NCI-H774 (cell line): Measurements from ENCODE around the gene PES1.
"Not testable (repeated sequence)": the region's sequence is repeated elsewhere in the genome, so short reads cannot be mapped to it uniquely, and the experiment has no call there.

Source experiments
- DNase-seq: peaks from one replicate; lab custom pipeline; 2025; lab: John Stamatoyannopoulos, UW

PES1 gene

GRCh38 chr22:30555282-30556210, 36.2 kb downstream of the PES1 start:
- DNase-seq: no peak

GRCh38 chr22:30553971-30554370, 37.7 kb downstream of the PES1 start:
- no peak for DNase-seq

- DNase-seq: no peak
Observed at GRCh38 chr22:30552719-30553118, 39.0 kb downstream of the PES1 start.

- DNase-seq: not testable (repeated sequence)
Observed at GRCh38 chr22:30551813-30552212, 39.9 kb downstream of the PES1 start.

GRCh38 chr22:30547188-30547587, 44.5 kb downstream of the PES1 start:
- DNase-seq: no peak

GRCh38 chr22:30546616-30547015, 45.1 kb downstream of the PES1 start, which contains the start of gene SEC14L6:
TSS of gene SEC14L6 (minus strand) at chr22:30546741. CDS start at chr22:30546682, 59 bp downstream.
- no peak for DNase-seq

GRCh38 chr22:30542811-30543188, 48.9 kb downstream of the PES1 start:
- DNase-seq: no peak

- DNase-seq: no peak
Observed at GRCh38 chr22:30541961-30542810, 49.5 kb downstream of the PES1 start.

GRCh38 chr22:30541511-30541910, 50.2 kb downstream of the PES1 start:
- not testable (repeated sequence) for DNase-seq

GRCh38 chr22:30539368-30539767, 52.3 kb downstream of the PES1 start:
- DNase-seq: no peak

- no peak for DNase-seq
Observed at GRCh38 chr22:30538280-30538679, 53.4 kb downstream of the PES1 start.

GRCh38 chr22:30537083-30537731, 54.5 kb downstream of the PES1 start:
- no peak for DNase-seq

GRCh38 chr22:30535182-30535581, 56.5 kb downstream of the PES1 start:
- DNase-seq: no peak

GRCh38 chr22:30531651-30532608, 59.8 kb downstream of the PES1 start:
- no peak for DNase-seq

GRCh38 chr22:30526656-30527055, 65.1 kb downstream of the PES1 start:
- no peak for DNase-seq
